Measurements from ENCODE around the gene CKLF.
"Not testable (repeated sequence)": the region's sequence is repeated elsewhere in the genome, so short reads cannot be mapped to it uniquely, and the experiment has no call there.

CKLF gene

DNA sequence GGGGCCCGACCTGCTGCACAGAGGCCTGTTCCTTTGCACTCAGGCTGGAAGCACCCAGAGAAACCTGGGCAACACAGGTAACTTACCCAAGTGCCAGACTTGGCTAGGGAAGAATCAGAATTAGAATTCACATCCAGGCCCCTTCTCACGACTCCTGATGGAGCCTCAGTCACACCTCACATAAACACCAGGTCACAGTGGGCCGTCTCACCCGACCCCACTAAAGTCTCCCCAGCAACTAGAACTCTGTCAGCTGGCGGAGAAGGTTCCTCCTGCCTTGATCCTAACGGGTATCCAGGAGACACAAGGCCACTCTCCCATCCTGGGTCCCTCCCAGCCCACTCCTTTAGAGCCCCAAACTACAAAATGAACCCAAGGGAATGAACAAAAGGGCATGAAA is 8.8 kb upstream of the CKLF start:
- no peak for DNase-seq

DNA sequence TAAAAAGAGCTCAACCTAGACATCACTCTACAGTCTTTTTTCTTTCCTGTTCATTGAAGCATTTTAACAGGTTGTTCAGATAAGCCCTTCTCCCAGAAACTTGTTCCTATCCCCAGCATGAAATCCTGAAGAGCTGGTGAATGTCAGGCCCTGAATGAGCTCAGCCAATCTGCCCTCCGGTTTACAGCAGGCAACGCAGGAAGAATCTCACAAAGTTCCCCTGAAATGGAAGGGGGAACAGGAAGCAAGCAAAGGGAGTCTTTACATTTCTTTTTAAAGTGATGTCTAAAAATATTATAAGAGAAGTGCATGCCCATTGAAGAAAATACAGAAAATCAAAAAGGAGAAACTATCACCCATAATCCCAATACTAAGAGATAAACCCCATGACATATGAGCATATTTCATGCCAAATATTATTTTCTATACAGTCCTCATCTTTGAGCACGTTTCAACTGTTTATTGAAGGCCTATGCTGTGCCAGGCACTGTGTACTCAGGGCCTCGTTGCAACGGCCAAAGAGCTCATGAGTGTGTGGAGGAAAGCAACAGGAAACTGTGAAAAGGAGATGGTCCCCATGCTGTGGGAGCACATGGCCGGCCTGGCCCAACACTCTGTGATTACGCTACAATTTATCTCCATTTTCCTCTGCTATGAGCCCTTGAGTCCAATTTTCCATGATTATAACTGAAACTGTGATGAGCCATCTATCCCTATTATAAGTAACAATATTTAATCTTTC is 8.2 kb upstream of the CKLF start:
- no peak for DNase-seq

DNA sequence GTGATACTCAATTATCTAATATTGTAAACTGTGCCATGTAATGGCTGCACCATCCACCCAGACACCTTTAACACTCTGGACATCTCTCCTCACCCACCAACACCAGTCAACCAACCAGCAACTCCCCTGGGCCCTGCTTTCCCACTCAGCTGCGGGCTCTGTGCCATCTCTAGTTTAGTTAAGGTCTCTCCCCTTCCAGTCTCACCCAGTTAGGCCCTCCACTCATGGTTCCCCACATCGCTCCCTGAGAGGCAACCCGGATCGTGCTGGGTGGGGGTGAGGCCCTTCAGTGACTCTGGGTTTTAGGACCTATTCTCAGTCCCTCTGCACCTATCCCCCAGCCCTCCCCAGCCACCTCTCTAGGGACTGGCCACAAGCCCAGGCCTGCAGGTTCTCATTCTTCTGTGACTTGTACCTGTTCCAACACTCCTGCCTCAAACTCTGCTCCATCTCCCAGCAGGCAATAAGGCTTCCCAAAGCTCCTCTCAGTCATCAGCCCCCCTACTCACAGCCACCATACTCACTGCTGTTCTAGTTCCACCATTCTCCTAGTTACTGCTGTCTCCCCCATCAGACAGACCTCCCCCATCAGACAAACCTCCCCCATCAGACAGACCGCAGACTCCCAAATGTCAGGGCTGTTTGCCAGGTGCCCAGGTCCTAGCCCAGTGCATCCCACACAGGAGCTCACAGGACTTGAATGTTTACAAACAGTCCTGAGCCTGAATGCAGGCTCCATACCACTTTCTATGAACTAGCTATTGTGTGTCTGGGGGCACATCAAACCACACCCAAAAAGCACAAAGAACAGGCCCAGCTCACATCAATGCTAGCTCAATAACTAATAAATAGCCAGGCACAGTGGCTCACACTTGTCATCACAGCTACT is 5.0 kb upstream of the CKLF start:
- no peak for DNase-seq

DNA sequence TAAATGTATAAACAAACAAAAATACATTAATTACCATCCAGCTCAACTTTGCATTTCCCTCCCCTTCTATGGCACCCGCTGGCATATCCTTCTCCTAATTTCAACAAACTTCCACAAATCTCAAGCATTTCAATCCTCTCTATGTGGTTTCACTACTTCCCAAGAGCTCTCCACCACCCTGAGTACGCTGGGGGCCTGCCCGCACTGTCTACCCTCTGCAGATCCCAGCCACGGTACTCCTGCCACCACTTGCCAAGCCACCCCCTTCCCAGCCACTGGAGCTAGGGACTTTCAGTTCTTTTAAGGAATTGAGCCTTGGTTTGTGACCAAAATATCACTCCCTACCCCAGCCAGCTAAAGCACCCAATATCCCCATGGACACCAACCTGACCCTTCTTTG is 4.3 kb upstream of the CKLF start:
- no peak for DNase-seq

DNA sequence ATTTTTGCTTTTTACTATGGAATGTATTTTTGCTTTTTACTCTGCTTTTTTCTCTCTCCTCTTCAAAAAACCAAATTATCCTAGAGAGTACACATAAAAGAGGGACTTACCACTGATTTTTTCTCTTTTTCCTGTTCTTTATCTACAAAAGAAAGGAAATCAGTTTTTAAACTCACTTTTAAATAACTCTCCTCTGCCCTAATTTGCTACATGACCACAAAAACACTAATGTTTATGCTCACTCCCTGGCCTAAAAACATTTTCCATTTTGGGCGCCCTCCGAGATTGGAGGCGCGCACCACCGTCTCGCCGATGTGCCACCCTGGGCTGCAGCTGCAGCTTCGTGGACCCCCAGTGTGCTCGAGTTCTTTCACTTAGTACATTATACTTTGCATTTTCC is 3.5 kb upstream of the CKLF start:
- no peak for DNase-seq

DNA sequence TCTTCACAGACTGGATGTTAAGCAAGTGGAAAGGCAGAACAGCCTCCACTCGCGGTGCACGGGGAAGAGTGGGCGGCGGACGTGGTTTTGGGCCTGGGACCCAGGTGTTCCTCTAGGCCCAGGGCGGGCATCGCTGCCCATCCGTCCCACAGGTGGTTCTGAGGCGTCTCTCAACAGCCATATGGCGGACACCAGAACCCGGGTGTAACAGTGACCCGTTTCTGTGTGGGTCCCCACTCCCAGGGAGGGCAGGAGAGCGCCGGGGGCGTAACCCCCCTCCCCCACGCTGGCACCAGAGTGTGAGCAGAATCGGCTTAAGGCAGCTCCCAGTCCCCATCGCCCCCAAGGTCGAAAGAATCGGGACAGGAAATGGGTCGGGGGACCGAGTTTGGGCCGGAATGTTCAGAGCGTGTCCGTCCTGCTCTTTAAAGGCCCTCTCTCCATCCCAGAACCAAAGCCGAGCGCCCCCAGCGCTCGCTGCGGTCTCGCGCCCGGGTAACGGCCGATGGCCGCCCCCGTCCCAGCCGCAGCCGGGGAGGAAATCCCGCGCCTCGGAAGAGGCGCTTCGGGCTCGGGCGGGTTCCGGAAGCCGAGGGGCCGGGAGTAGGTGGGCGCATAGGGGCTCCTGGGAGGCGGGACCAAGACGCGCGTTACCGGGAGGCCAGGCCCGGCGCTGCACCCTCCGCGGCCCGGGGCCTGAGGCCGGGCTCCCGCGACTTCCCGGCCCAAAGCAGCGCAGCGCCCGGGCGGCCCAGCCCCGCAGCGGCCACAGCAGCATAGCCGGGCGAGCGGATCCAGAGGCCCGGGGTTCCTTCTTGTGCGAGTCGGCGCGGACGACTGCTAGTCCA is 2.9 kb upstream of the CKLF start, which contains the start of gene TK2:
Gene TK2, minus strand, starts transcription at position 839 of the 848 bp plus-strand sequence. Its CDS starts 61 bp downstream, at position 778.
- peak; percentile 31 for DNase-seq

DNA sequence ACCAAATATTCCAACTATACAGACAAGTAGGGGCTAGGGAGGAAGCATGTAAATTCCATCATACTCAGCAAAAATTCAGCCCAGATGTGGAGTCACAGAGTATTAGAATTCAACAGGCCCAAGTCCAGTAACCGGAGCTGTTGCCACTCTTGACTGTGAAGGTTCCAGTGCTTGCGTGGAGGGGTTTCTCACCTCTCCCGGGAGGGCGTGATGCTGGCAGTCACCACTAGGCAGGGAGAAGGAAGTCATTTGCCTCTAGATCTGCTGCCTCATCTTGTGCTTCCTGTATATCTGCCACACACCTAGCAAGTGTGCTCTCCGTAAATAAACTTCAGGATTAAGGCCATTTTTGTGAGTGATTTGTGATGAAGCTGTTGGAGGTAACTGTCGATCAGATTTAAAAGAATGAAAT is 1.0 kb upstream of the CKLF start:
- peak; percentile 44 for DNase-seq

DNA sequence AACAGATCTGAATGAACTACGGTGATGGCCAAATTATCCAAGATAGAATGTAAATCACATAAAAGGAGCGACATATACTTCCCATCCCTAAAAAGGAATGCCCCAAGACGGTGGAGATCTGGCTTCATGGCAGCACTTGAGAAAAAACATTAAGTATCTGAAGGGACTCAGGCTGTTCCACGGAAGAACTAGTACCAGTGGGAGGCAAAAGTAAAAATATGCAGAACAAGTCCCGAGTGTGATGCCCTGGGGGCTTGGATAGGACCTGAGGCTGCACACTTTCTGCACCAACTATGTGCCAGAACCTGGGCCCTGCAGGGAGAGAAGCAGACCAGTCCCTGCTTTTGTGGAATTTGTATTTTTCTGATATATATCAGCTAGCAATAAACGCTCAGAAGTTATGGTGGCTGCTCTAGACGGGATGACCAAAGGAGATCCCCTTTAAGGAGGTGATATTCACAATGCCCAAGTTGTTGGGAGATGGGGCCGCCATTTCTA is 539 bp upstream of the CKLF start:
- DNase-seq = no peak

DNA sequence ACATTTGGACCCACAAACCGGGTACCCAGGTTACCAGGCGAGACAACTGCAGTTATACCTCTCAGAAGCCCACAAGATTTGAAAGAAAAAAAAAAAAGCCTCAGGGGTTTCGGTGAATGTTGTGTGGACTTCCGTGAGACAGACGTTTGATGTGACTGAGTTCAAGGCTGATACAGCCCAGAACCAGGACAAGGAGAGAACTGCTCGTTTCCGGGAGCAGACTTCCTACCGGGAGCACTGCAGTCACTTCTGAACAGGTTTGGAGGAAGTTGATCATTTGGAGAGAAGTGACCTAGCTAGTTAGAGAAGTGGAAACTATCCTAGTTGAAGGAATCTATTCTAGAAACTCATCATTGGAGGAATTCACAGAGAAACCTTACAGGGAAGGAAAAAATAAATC is 847 bp downstream of the CKLF start:
- no peak for DNase-seq

DNA sequence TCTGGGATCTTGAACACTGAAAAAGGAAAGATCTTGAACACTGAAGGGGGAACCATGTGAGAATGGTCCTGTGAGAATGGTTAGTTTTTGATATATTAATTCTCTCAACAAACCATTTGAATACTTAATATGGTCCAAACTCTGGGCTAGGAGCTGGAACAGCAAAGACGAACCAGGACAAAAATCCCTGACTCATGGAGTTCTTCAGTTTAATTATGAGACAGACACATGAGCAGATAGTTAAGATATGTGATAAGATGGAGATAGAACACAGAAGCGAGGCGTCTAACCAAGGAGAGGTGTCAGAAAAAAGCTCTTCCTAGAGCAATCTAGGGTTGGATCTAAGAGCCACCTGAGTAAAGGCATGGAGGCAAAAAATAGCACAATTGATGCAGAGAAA is 1.6 kb downstream of the CKLF start:
- no peak for DNase-seq

DNA sequence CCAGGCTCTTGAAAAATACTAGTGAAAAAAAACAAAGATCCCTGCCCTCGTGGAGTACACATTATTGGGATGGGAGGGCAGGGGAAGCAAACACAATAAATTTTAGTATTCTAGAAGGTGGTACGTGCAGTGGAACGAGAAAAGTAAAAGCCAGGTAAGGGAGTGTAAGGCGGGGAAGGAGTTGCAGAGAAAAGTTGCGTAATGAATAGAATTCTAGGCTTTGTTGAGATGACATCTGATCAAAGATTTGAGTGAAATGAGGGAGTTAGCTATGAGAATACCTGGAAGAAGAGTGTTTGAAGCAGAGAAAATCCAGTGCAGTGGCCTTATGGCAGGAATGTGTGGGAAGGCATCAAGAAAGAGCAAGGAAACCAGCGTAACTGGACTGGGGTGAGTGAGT is 2.1 kb downstream of the CKLF start:
- DNase-seq = no peak

DNA sequence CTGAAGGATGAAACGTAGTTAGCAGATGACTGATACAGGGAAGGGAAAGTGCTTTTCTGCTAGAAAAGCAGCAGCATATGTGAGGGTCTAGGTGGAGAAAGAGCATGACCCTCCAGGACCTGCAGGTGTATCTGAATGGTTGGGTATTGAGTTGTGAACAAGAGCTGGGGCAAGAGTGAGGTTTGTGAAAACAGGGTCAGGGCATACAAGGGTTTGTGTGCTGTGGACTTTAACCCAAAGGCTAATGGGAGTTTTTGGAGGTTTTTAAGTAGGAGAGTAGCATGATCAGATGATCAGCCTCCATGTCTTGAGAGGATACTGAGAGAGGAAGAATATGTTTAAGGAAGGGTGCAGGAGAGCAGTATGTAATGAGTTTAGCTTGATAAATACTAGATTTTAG is 7.7 kb downstream of the CKLF start:
- DNase-seq = no peak

DNA sequence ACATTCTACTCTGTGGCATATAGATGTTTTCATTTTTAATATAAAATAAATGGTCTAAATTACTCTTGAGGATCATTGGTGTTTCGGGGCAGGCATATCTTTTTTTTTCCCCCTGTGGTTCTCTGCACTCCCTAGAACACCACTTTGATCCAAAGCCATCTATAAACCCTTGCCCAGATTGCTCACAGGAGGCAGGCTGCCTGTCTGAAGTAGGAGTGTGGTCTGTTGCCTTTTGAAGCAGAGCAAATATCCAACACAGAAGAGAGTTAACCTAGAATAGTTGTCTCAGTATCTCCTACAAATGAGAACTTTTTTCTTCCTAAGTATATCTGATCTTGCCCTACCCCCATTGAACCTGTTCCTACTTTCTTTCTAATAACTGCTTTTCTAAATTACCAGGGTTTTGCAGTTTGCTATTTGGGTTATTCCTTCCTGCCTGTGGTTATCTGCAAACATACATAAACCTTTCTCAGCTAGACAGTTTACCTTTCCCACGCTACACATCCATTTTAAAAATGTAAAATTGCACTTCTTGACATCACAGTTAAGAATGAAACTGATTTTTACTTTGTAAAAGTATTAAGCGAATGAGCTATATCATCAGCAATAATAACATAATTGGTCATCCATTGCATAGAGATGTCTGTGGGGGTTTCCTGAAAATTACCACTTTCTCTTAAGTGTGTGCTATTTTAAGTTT is 9.2 kb downstream of the CKLF start:
- DNase-seq = no peak

DNA sequence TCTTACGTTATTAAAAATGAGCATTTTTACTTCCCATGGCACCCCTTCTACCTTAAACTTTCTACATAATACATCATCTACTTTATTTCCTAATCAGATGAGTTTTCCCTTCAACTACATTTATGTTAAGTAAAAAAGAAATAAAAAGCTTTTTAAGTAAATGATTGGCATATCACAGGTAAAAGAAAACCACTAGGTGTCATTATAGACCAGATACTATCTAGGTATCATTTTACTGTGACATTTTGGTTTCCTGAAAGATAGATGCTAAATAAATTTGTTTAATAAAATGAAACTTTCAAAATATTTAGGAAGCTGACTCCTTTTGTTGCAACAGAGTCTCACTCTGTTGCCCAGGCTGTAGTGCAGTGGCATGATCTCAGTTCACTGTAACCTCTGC is 10.0 kb downstream of the CKLF start:
- no peak for DNase-seq

DNA sequence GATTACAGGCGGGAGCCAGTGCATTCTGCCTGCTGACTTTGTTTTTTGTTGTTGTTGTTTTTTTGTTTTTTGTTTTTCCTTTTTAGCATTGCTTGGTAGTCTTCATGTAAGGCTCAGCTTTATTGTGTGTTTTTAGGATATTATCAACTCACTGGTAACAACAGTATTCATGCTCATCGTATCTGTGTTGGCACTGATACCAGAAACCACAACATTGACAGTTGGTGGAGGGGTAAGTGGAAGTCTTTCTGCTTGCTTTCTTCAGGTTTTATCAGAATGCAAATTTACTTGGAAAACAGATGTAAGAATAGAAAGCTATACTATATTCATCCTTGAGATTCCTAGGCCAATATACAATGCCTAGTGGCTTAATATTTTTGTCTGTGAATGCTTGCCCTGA is 10.6 kb downstream of the CKLF start:
- no peak for DNase-seq

DNA sequence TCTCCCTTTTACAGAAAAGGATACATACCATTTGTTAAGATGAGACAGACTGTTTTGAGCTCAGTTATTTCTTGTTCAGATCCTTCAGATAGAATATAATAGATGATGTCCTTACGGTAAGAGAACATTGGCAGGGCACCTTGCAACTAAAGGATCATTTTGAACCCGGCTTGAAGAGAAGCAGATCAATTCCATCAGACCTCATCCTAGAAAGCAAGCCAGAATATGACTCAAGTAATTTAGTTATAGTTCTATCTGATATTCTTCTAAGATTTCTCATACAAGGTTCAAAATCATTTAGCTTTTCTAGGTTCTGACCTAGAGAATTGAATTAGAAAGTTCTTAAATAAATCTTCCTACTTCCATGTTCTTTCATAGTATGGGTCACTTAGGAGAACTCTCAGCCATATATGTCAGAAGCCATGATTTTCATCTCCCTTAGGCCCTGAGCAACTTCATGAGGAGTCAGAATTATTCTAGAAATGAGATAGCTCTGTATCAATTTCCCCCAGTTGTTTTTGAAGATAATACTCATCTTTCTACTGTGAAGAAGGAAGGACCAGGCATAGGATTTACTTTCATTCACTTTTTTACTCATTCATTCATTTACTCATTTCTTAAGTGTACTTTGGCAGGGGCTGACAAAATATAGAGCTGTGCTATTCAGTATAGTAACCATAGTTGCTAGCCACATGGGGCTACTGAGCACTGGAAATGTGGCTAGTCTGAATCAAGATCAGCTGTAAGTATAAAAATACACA is 11.4 kb downstream of the CKLF start:
- DNase-seq = no peak

DNA sequence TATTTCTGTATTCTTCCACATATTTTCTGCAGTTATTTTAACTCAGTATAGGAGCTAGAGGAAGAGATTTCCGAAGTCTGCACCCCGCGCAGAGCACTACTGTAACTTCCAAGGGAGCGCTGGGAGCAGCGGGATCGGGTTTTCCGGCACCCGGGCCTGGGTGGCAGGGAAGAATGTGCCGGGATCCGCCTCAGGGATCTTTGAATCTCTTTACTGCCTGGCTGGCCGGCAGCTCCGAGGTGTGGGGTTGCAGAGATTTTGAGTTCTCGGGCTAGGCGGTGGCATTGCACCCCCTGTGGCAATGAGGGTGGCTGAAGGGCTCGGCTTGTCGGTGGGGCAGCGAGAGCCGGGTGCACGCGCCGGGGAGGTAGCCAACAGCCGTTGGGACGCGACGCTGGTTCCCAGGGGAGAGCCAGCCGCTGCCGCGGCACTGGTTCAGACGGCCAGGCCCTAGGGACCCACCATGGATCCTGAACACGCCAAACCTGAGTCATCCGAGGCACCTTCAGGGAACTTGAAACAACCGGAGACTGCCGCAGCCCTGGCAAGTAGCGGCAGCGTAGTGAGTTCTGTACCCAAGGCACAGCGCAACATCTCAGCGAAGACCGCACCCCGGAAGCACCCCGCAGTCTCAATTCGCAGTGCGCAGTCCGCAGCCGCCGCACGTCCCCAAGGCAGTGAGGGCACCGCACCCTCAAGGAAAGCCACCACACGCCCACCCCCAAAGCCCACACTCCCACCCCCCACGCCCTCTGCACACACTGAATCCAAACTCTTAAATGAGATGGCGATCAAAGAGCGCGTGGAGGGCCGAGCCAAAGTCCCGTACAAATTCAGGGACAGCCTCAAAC is 13.9 kb downstream of the CKLF start, which contains the start of gene CMTM1:
Gene CMTM1, plus strand, starts transcription at position 389 of the 851 bp plus-strand sequence. Its CDS starts 75 bp downstream, at position 464.
- DNase-seq = no peak

DNA sequence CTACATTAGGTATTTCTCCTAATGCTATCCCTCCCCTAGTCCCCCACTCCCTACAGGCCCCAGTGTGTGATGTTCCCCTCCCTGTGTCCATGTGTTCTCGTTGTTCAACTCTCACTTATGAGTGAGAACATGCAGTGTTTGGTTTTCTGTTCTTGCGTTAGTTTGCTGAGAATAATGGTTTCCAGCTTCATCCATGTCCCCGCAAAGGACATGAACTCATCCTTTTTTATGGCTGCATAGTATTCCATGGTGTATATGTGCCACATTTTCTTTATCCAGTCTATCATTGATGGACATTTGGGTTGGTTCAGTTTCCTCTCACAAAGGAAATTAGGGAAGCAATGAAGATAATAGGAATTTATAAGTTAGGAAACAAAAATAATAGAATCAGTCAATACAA is 14.9 kb downstream of the CKLF start:
- DNase-seq = not testable (repeated sequence)

DNA sequence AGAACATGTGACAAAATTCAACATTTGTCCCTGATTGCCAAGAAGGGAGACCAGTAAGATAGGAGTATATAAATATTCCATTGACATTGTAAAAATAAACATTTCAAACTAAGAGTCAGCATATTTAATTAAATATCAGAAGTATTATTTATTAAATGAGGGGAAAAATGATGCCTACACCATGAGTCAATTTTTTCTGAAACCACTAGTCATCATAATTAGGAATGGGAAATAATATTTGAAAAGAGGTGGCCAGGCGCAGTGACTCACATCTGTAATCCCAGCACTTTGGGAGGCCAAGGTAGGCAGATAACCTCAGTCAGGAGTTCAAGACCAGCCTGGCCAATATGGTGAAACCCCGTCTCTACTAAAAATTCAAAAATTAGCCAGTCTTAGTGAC is 16.0 kb downstream of the CKLF start:
- DNase-seq = no peak

DNA sequence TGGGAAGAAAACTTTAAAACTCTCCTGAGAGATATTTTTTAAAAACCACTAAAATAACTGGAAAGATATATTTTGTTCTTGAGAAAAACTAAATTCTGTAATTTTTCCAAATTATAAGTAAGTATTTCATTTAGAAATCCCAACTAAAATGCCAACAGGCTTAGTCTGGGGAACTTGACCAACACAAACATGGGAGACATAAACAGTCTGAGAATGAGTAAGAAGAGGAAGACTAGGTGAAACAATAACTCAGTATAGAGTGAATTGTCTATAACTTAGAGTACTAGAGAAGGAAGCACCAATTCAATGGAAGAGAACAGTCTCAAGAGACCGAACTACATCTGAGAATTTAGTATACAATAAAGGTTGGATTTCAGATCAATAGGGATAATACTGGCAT is 16.8 kb downstream of the CKLF start:
- DNase-seq = no peak
